Endothelial cell of umbilical vein (primary cell): ENCODE measurements around the gene GARIN1A. TPM values are rescaled to one million over a fixed set of nuclear protein-coding genes. Genes with fewer than 3 reads are reported as not detected.
A peak's percentile ranks its signal among the peaks of the same experiment; 100 is the strongest.

Source experiments
- BruUV-seq: library from RNA; stranded (reverse); fragments of 400-500 nt; replicated peaks from 2 replicates; lab custom pipeline; 2021; lab: Mats Ljungman, UMichigan
- CTCF ChIA-PET: fragments of 300-600, 350-600 bp; sonication (Branson Sonifier 250); formaldehyde crosslinking; loops from one replicate; lab custom pipeline; 2021; ENCODE audit warnings: antibody characterized with exemption, inconsistent platforms; lab: Charles Lee
- POLR2A ChIA-PET: fragments of 300-600, 350-600 bp; sonication (Branson Sonifier 250); formaldehyde crosslinking; loops from one replicate; lab custom pipeline; 2021; ENCODE audit warnings: antibody characterized with exemption, inconsistent platforms; lab: Charles Lee
- DNase-seq: peaks from one replicate; pipeline ENCODE4 v3.0.0-alpha.2; 2011; ENCODE audit warnings: low read depth, low spot score
- FAIRE-seq: peaks from 2 replicates; lab custom pipeline; 2011; peaks lifted over from hg19 to GRCh38; lab: Jason Lieb, UNC
- H2AFZ ChIP-seq: 2 replicates; pipeline ENCODE4 v1.6.0; 2012; ENCODE audit warnings: low read depth, low read length, control low read depth, inconsistent platforms
- H3K27ac ChIP-seq: 2 replicates; pipeline ENCODE4 v1.5.1; 2011; ENCODE audit warnings: low read depth, mild to moderate bottlenecking, control low read depth, low read length, moderate library complexity; ENCODE audit not compliant: insufficient read depth
- H3K27me3 ChIP-seq, 2 experiments: 2 replicates each; pipeline versions ENCODE4 v1.6.0 to v1.6.1; 2011; ENCODE audit warnings: low read length in 2 of 2, mixed read lengths in 1 of 2; ENCODE audit not compliant: control insufficient read depth in 2 of 2, insufficient read depth in 2 of 2
- H3K36me3 ChIP-seq, 2 experiments: 2 replicates in 1 of 2; 3 replicates in 1 of 2; pipeline ENCODE4 v1.5.1; 2011; ENCODE audit warnings: low read length in 2 of 2, mild to moderate bottlenecking in 1 of 2, moderate library complexity in 1 of 2; ENCODE audit not compliant: control insufficient read depth in 2 of 2, insufficient read depth in 2 of 2; ENCODE audit errors: extremely low read depth in 1 of 2
- H3K4me1 ChIP-seq: 3 replicates; pipeline ENCODE4 v1.5.1; 2011; ENCODE audit warnings: mild to moderate bottlenecking, low read length; ENCODE audit not compliant: control insufficient read depth, insufficient read depth; ENCODE audit errors: extremely low read depth
- H3K4me2 ChIP-seq: 2 replicates; pipeline ENCODE4 v1.6.1; 2011; ENCODE audit warnings: low read length, control low read depth, mixed read lengths; ENCODE audit not compliant: insufficient read depth
- H3K4me3 ChIP-seq, 3 experiments: fragments of 200-600 bp in 1 of 3; sonication (generic), shearing (Covaris generic) in 1 of 3; replicated peaks in 1 of 3; 2 replicates each; pipeline ENCODE4 v1.5.1; 2011 to 2016; ENCODE audit warnings: control low read depth in 3 of 3, low read length in 3 of 3, mild to moderate bottlenecking in 2 of 3, inconsistent platforms in 1 of 3, low read depth in 1 of 3, moderate library complexity in 1 of 3; ENCODE audit not compliant: insufficient read depth in 1 of 3
- H3K79me2 ChIP-seq: 2 replicates; pipeline ENCODE4 v1.6.0; 2012; ENCODE audit warnings: low read length, inconsistent platforms; ENCODE audit not compliant: control insufficient read depth, insufficient read depth
- H3K9ac ChIP-seq: replicated peaks from 2 replicates; pipeline ENCODE3; 2011; ENCODE audit warnings: low read length, control low read depth; ENCODE audit not compliant: insufficient read depth; ENCODE audit errors: extremely low read depth
- H3K9me1 ChIP-seq: replicated peaks from 3 replicates; pipeline ENCODE4 v1.6.0; 2011; ENCODE audit warnings: mild to moderate bottlenecking, low read length; ENCODE audit not compliant: control insufficient read depth, insufficient read depth; ENCODE audit errors: extremely low read depth
- H3K9me3 ChIP-seq: replicated peaks from 2 replicates; pipeline ENCODE4 v1.5.1; 2012; ENCODE audit warnings: low read length, inconsistent platforms; ENCODE audit not compliant: control insufficient read depth, insufficient read depth
- H4K20me1 ChIP-seq: replicated peaks from 2 replicates; pipeline ENCODE3; 2011; ENCODE audit warnings: mild to moderate bottlenecking, low read length; ENCODE audit not compliant: control insufficient read depth, insufficient read depth; ENCODE audit errors: extremely low read depth
- CTCF ChIP-seq, 2 donors: IDR thresholded peaks; 1 replicate in 1 of 2; 2 replicates in 1 of 2; pipeline ENCODE4 v1.5.1; 2011; ENCODE audit warnings: low read length in 2 of 2, mild to moderate bottlenecking in 2 of 2, moderate library complexity in 2 of 2, control low read depth in 1 of 2, inconsistent platforms in 1 of 2, low read depth in 1 of 2; ENCODE audit not compliant: insufficient read depth in 1 of 2; ENCODE audit errors: extremely low read depth in 1 of 2
- EZH2 ChIP-seq: IDR thresholded peaks from 2 replicates; pipeline ENCODE4 v1.6.1; 2012; ENCODE audit warnings: borderline replicate concordance, low read depth, mild to moderate bottlenecking, moderate library complexity, low read length, inconsistent platforms; ENCODE audit not compliant: severe bottlenecking
- FOS ChIP-seq: IDR thresholded peaks from 2 replicates; pipeline ENCODE4 v1.6.1; 2011; ENCODE audit warnings: mild to moderate bottlenecking, low read length, moderate library complexity, borderline replicate concordance; ENCODE audit not compliant: insufficient read depth
- GATA2 ChIP-seq: IDR thresholded peaks from 2 replicates; pipeline ENCODE4 v1.7.0; 2011; ENCODE audit warnings: low read depth, mild to moderate bottlenecking, moderate library complexity, mixed read lengths, low read length; ENCODE audit not compliant: insufficient read length, insufficient read depth
- JUN ChIP-seq: IDR thresholded peaks from 2 replicates; pipeline ENCODE4 v1.6.1; 2011; ENCODE audit warnings: borderline replicate concordance, low read depth; ENCODE audit not compliant: insufficient read length, insufficient read depth
- MYC ChIP-seq: IDR thresholded peaks from one replicate; pipeline ENCODE4 v1.6.1; 2011; ENCODE audit warnings: mild to moderate bottlenecking, low read depth, low read length
- POLR2A ChIP-seq: IDR thresholded peaks from 2 replicates; pipeline ENCODE4 v1.6.1; 2012; ENCODE audit warnings: low read depth, mild to moderate bottlenecking, control low read depth, low read length
- POLR2AphosphoS5 ChIP-seq: IDR thresholded peaks from 2 replicates; pipeline ENCODE4 v1.6.1; 2012; ENCODE audit warnings: low read depth, mild to moderate bottlenecking, control low read depth, low read length, moderate library complexity; ENCODE audit not compliant: insufficient read depth
- dilution Hi-C: fragments of 300-500 bp; cut with MboI; formaldehyde crosslinking; loops from one replicate; pipeline ENCODE4 v1.15.0; 2019; ENCODE audit warnings: low sequenced_read_pairs; ENCODE audit not compliant: extremely low pct_ligation_motif_present
- intact Hi-C: fragments of 100-400 bp; cut with micrococcal nuclease; formaldehyde crosslinking; loops from one replicate; pipeline ENCODE4 v1.10.0; 2022
- polyA plus RNA-seq, 4 experiments: library from polyadenylated mRNA; depleted of rRNA in 3 of 4; stranded (reverse) in 3 of 4; unstranded in 1 of 4; fragments of >200 nt; gene quantifications; 2 replicates each; pipeline versions ENCODE4 v1.2.1 to v1.2.3, GENCODE V29; 2011 to 2012; ENCODE audit warnings: missing spikeins in 1 of 4
- total RNA-seq: library from RNA; stranded (reverse); gene quantifications from 2 replicates; pipeline ENCODE4 v1.2.3, GENCODE V29; 2021
- TF ChIP-seq, protein P1 (sequence below): IDR thresholded peaks from 2 replicates; pipeline ENCODE4 v1.6.1; 2011; ENCODE audit not compliant: insufficient read depth, insufficient read length

The GARIN1A gene
- total and polyA plus RNA-seq, 2 donors (not counting 3 experiments of a cell fraction or from before 2014, with no cell fraction given) = 0.65 to 3.6 TPM

DNA sequence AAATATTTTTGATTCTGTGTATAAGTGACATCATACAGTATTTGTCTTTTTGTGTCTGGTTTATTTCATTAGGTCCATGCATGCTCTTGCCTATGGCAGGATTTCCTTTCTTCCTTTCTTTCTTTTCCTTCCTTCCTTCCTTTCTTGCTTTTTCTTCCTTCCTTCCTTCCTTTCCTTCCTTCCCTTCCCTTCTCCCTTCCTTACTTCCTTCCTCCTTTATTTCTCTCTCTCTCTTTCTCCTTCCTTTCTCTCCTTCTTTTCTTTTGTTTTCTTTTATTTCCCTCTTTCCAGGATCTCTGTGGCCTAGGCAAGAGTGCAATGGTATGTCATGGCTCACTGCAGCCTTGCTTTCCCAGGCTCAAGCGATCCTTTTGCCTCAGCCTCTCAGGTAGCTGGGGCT lies 35.7 kb downstream of the GARIN1A start:
- POLR2A ChIA-PET = no interaction called here
- no peak overlapping the region for H3K4me2 ChIP-seq
- dilution Hi-C loops = no loop called here

More for the DNA sequence above, 35.7 kb downstream of the GARIN1A start:
- Histone ChIP-seq H3K79me2 (no peaks in the 10 kb centered on the region), H3K9me1 (no peaks in the 10 kb centered on the region), H3K36me3 (no peaks in the 10 kb centered on the region), H3K27me3 (no peaks in the 10 kb centered on the region), H3K9ac (no peak overlapping the region), H4K20me1 (no peaks in the 10 kb centered on the region), H3K9me3 (no peaks in the 10 kb centered on the region), H3K4me1 (peaks cover 6% of the 10 kb centered on the region), H2AFZ (no peak overlapping the region), H3K4me3 (no peak overlapping the region), H3K27ac (no peak overlapping the region)
- CTCF ChIA-PET = interaction anchor here (0.9 to 2.5 kb wide), 3 partner anchors 8 to 17 kb away, joined by 4 to 10 read pairs (median 4); no protein-coding TSS in a partner anchor
- BruUV-seq = no TSS peak
- peak; percentile 35 for FAIRE-seq
- TF ChIP-seq POLR2AphosphoS5 (no peak), MYC (no peak), POLR2A (no peak), CTCF (IDR thresholded peaks at IDR 0.05; ENCODE audit: extremely low read depth in 1 of 2, insufficient read depth in 1 of 2, low read depth in 1 of 2, low read length in 2 of 2) (no peak), EZH2 (no peak), FOS (no peak), JUN (no peak), GATA2 (no peak)
- TF ChIP-seq, protein P1, sequence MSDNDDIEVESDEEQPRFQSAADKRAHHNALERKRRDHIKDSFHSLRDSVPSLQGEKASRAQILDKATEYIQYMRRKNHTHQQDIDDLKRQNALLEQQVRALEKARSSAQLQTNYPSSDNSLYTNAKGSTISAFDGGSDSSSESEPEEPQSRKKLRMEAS = no peak
- no peak for DNase-seq
- intact Hi-C loops = no loop called here
